HL-60 (cell line): ENCODE data around the gene PBOV1.

Experiments
- DNase-seq, 2 experiments: peaks; one replicate each; pipeline ENCODE4 v3.0.0-alpha.2; 2010 to 2020; ENCODE audit warnings: low read depth in 1 of 2, low spot score in 1 of 2
- H3K27ac ChIP-seq: fragments of 250-450 bp; sonication (Bioruptor Pico); replicated peaks from 2 replicates; pipeline ENCODE4 v1.5.1; 2020; ENCODE audit warnings: mild to moderate bottlenecking, moderate library complexity
- H3K27me3 ChIP-seq: fragments of 250-450 bp; sonication (Bioruptor Pico); 2 replicates; pipeline ENCODE4 v1.5.1; 2021; ENCODE audit warnings: mild to moderate bottlenecking, moderate library complexity; ENCODE audit not compliant: insufficient read depth, poor library complexity, severe bottlenecking
- H3K4me3 ChIP-seq: replicated peaks from 2 replicates; pipeline ENCODE4 v1.5.1; 2011; ENCODE audit warnings: mild to moderate bottlenecking, control low read depth, low read length; ENCODE audit not compliant: insufficient read depth
- CTCF ChIP-seq: IDR thresholded peaks from one replicate; pipeline ENCODE4 v1.5.1; 2011; ENCODE audit warnings: low read length, control low read depth, inconsistent platforms; ENCODE audit not compliant: insufficient read depth
- GABPA ChIP-seq: IDR thresholded peaks from 2 replicates; pipeline ENCODE4 v1.6.1; 2012; ENCODE audit warnings: low read depth
- POLR2AphosphoS5 ChIP-seq: IDR thresholded peaks from 2 replicates; pipeline ENCODE4 v1.6.1; 2012; ENCODE audit warnings: low read depth
- REST ChIP-seq: IDR thresholded peaks from 2 replicates; pipeline ENCODE4 v1.6.1; 2012; ENCODE audit warnings: low read depth; ENCODE audit not compliant: insufficient replicate concordance
- SPI1 ChIP-seq: IDR thresholded peaks from 2 replicates; pipeline ENCODE4 v1.6.1; 2012; ENCODE audit warnings: low read depth, mild to moderate bottlenecking, borderline replicate concordance
- long read RNA-seq: library from polyadenylated mRNA; unstranded; transcript quantifications from one replicate; pipeline ENCODE4 v2.0.0, GENCODE V29; 2020

PBOV1 gene
- long read RNA-seq: 0 reads

GRCh38 chr6:138218449-138218848 lies at the start of gene PBOV1:
PBOV1 (minus strand) TSS chr6:138218491; CDS start chr6:138218395, 96 bp downstream.
- Histone ChIP-seq H3K27me3 (no peaks in the 10 kb centered on the region), H3K27ac (no peak within 1 kb of the TSS), H3K4me3 (no peak within 1 kb of the TSS)
- TF ChIP-seq REST (no peak), CTCF (no peak), GABPA (no peak), POLR2AphosphoS5 (no peak), SPI1 (no peak)
- no peak for DNase-seq

- peaks cover 6% of the 10 kb centered on the region for H3K27me3 ChIP-seq
- DNase-seq: no peak
- H3K27ac ChIP-seq: no peak overlapping the region
- no peak for TF ChIP-seq SPI1
- TF ChIP-seq CTCF: no peak
- no peak for TF ChIP-seq GABPA
- TF ChIP-seq REST: no peak
- no peak for TF ChIP-seq POLR2AphosphoS5
- no peak overlapping the region for H3K4me3 ChIP-seq
Measured at GRCh38 chr6:138266095-138266494, 47.8 kb upstream of the PBOV1 start.

- H3K4me3 ChIP-seq: no peak overlapping the region
- H3K27me3 ChIP-seq: peaks cover 13% of the 10 kb centered on the region
- H3K27ac ChIP-seq: no peak overlapping the region
- TF ChIP-seq SPI1 (peak; percentile 32; the same call in 1 of the 2 replicates), CTCF (no peak)
- no peak for DNase-seq
Measured at GRCh38 chr6:138264372-138264880, 46.1 kb upstream of the PBOV1 start.

- TF ChIP-seq GABPA (no peak), REST (no peak), SPI1 (no peak), POLR2AphosphoS5 (no peak), CTCF (no peak)
- peaks cover 11% of the 10 kb centered on the region for H3K27me3 ChIP-seq
- no peak overlapping the region for H3K4me3 ChIP-seq
- DNase-seq: no peak
- no peak overlapping the region for H3K27ac ChIP-seq
Measured at GRCh38 chr6:138263963-138264362, 45.7 kb upstream of the PBOV1 start.
